Esophagus muscularis mucosa (tissue), 4 donors: ENCODE data around the gene IPO9. TPM values are rescaled to one million over a fixed set of nuclear protein-coding genes. Genes with fewer than 3 reads are reported as not detected.
A peak's percentile ranks its signal among the peaks of the same experiment; 100 is the strongest.
"Not testable (repeated sequence)": the region's sequence is repeated elsewhere in the genome, so short reads cannot be mapped to it uniquely, and the experiment has no call there.

ENCODE experiments used
- DNase-seq: peaks from one replicate; pipeline ENCODE4 v3.0.0-alpha.2; 2017; ENCODE audit errors: extremely low spot score
- H3K27ac ChIP-seq, 4 donors: fragments of 200-600 bp; sonication (generic); replicated peaks in 1 of 4; 1 replicate in 3 of 4; 2 replicates in 1 of 4; pipeline ENCODE4 v1.5.1; 2016 to 2019; ENCODE audit warnings: mild to moderate bottlenecking in 1 of 4
- H3K27me3 ChIP-seq, 4 donors: fragments of 200-600 bp; sonication (generic); one replicate each; pipeline versions ENCODE4 v1.5.1 to v1.6.0; 2016 to 2019
- H3K36me3 ChIP-seq, 4 donors: fragments of 200-600 bp; sonication (generic); one replicate each; pipeline ENCODE4 v1.5.1; 2016 to 2019
- H3K4me1 ChIP-seq, 4 donors: fragments of 200-600 bp; sonication (generic); one replicate each; pipeline ENCODE4 v1.5.1; 2016 to 2019
- H3K4me3 ChIP-seq, 4 donors: fragments of 200-600 bp; sonication (generic); 1 replicate in 2 of 4; 2 replicates in 2 of 4; pipeline ENCODE4 v1.5.1; 2016 to 2019; ENCODE audit warnings: mild to moderate bottlenecking in 4 of 4, moderate library complexity in 1 of 4
- H3K9me3 ChIP-seq, 4 donors: fragments of 200-600 bp; sonication (generic); 1 replicate in 3 of 4; 2 replicates in 1 of 4; pipeline ENCODE4 v1.5.1; 2016 to 2019
- CTCF ChIP-seq, 3 experiments: fragments of 200-600 bp in 2 of 3; fragments of 450-650 bp in 1 of 3; sonication (generic) in 2 of 3; IDR thresholded peaks; one replicate each; pipeline ENCODE4 v1.5.1; 2017 to 2019; ENCODE audit warnings: antibody characterized with exemption in 3 of 3, mild to moderate bottlenecking in 2 of 3, moderate library complexity in 1 of 3
- EP300 ChIP-seq: sonication (generic); formaldehyde crosslinking; IDR thresholded peaks from one replicate; pipeline ENCODE4 v1.6.1; 2017; ENCODE audit warnings: antibody characterized with exemption
- POLR2A ChIP-seq: fragments of 450-650 bp; IDR thresholded peaks from one replicate; pipeline ENCODE4 v1.6.1; 2017; ENCODE audit warnings: antibody characterized with exemption, moderate library complexity, mild to moderate bottlenecking, low read depth
- POLR2AphosphoS5 ChIP-seq, 2 donors: sonication (generic); formaldehyde crosslinking; IDR thresholded peaks; one replicate each; pipeline ENCODE4 v1.6.1; 2017; ENCODE audit warnings: antibody characterized with exemption in 2 of 2
- WGBS: methylation state at CpG from one replicate; pipeline ENCODE4 v1.1.5; 2018; 5-methylcytosine and 5-hydroxymethylcytosine counted together
- intact Hi-C: fragments of 100-400 bp; cut with DNase I; formaldehyde crosslinking; loops from one replicate; pipeline ENCODE4 v1.15.1; 2023
- total RNA-seq, 4 donors: library from RNA; depleted of rRNA; stranded (reverse); fragments of >200 nt; gene quantifications; one replicate each; pipeline versions ENCODE4 v1.1.0 to v1.2.1, GENCODE V29; 2016

IPO9 gene
- total RNA-seq, 4 donors from 2014 or later: 17.4 to 31.8 (median 23.1) TPM

DNA sequence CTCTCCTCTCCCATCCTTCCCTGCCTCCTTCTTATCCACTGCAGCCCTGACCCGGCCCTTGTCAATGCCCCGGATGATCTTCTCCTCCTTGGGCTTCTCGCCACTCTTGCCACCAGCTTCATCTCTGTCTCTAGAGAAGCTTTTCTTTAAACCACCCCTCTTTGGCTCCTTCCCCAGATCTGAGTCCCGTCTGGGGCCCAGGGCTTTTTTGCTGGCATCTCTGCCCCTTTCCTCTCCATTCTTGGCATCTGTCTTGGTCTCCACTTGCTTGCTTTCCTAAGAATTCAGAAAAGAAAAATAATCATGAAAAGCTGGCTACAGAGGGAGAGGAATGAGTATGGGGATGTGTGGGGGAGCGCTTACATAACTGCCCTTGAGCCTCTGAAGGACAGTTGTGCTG is 71.5 kb downstream of the IPO9 start:
- DNase-seq: no peak
- 39% methylated on average over 5 of the region's 5 CpGs for WGBS
- H3K27me3 ChIP-seq: no peaks in the 10 kb centered on the region
- H3K27ac ChIP-seq: peak overlapping the region; percentile 89 to 95 (median 92)
- peaks cover 8 to 41% (median 23%) of the 10 kb centered on the region in 4 donors for H3K36me3 ChIP-seq
- H3K9me3 ChIP-seq: no peaks in the 10 kb centered on the region
- H3K4me3 ChIP-seq: no peak overlapping the region
- intact Hi-C loops: no loop called here
- peaks cover 42 to 99% (median 98%) of the 10 kb centered on the region in 4 donors for H3K4me1 ChIP-seq
- TF ChIP-seq POLR2AphosphoS5 (IDR thresholded peaks at IDR 0.05): peak in 1 of 2 donors; percentile 15
- TF ChIP-seq CTCF (IDR thresholded peaks at IDR 0.05): no peak
- no peak for TF ChIP-seq POLR2A
- no peak for TF ChIP-seq EP300

DNA sequence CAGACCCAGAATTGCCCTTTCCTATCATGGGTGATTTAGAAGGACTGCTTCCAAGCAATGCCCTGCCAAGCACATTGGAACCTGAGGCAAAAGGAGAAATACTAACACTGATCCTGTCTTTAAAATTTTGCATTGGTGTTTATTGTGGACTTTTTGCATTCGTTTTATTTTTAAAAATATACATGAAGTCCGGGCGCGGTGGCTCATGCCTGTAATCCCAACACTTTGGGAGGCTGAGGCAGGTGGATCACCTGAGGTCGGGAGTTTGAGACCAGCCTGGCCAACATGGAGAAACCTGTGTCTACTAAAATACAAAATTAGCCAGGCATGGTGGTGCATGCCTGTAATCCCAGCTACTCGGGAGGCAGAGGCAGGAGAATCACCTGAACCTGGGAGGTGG is 72.1 kb downstream of the IPO9 start:
- WGBS: 70% methylated on average over 6 of the region's 6 CpGs
- H3K4me3 ChIP-seq, DNase-seq, H3K9me3 ChIP-seq, H3K27me3 ChIP-seq, intact Hi-C loops: not testable (repeated sequence)
- H3K36me3 ChIP-seq: peaks cover 8 to 43% (median 25%) of the 10 kb centered on the region in 4 donors
- H3K4me1 ChIP-seq: peaks cover 47 to 99% (median 98%) of the 10 kb centered on the region in 4 donors
- peak overlapping the region; percentile 89 to 95 (median 92) for H3K27ac ChIP-seq

DNA sequence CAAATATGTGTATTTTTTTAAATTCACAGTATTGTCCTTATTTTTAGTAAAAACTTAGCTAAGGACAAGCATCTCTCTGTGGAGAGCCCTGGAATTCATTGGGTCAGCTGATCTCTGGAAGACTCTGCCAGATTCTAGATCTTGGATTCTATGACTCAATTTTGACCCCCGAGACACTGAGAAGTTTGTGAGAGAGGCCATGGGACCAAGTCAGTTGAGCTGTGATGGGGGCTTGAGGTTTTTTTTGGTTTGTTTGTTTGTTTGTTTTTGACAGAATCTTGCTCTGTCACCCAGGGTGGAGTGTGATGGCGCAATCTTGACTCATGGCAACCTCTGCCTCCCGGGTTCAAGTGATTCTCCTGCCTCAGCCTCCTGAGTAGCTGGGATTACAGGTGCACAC is 73.2 kb downstream of the IPO9 start:
- Histone ChIP-seq H3K27me3 (no peaks in the 10 kb centered on the region), H3K27ac (peak overlapping the region; percentile 91 to 95 (median 94)), H3K4me1 (peaks cover 45 to 99% (median 98%) of the 10 kb centered on the region in 4 donors), H3K4me3 (no peak overlapping the region), H3K9me3 (no peaks in the 10 kb centered on the region), H3K36me3 (peaks cover 8 to 38% (median 20%) of the 10 kb centered on the region in 4 donors)
- intact Hi-C loops: no loop called here
- WGBS: 68% methylated on average over 3 of the region's 3 CpGs
- DNase-seq: no peak
- no peak for TF ChIP-seq POLR2A
- TF ChIP-seq POLR2AphosphoS5 (IDR thresholded peaks at IDR 0.05): peak in 1 of 2 donors; percentile 13

- Histone ChIP-seq H3K27ac (peak overlapping the region; percentile 91 to 95 (median 94)), H3K27me3 (no peaks in the 10 kb centered on the region), H3K36me3 (peaks cover 4 to 36% (median 16%) of the 10 kb centered on the region in 4 donors), H3K4me3 (peak overlapping the region in 1 of 4 donors; percentile 1), H3K9me3 (no peaks in the 10 kb centered on the region), H3K4me1 (peaks cover 36 to 99% (median 98%) of the 10 kb centered on the region in 4 donors)
- DNase-seq: no peak
- TF ChIP-seq EP300: no peak
- TF ChIP-seq POLR2AphosphoS5 (IDR thresholded peaks at IDR 0.05): peak; percentile 66 to 81
- intact Hi-C loops: no loop called here
- 63% methylated on average over 5 of the region's 5 CpGs for WGBS
Observed at GRCh38 chr1:201903135-201903534, 74.2 kb downstream of the IPO9 start.

DNA sequence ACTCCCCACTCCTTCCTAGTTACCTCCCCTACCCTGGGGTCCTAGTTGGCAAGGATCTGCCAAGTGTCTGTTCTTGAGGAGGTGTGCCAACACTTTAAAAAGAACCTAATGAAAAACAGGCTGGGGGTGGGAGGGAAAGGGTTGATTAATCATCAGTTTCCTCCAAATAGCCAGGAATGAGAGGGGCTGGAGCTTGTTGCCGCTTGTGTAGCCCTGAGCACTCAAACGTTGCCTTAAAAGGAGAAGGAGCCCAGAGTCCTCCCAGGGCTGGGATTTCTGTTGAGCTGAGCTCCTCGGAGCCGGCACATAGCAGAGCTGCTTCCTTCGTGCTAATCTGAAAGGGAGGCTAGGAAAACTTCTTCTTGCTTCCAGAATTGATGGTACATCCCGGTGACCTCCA is 75.6 kb downstream of the IPO9 start:
- DNase-seq: no peak
- Histone ChIP-seq H3K4me3 (peak overlapping the region in 1 of 4 donors; percentile 28), H3K4me1 (peaks cover 30 to 99% (median 98%) of the 10 kb centered on the region in 4 donors), H3K36me3 (peaks cover 1 to 27% (median 7%) of the 10 kb centered on the region in 4 donors), H3K27ac (peak overlapping the region; percentile 91 to 95 (median 94)), H3K27me3 (no peaks in the 10 kb centered on the region), H3K9me3 (no peaks in the 10 kb centered on the region)
- TF ChIP-seq EP300 (peak; percentile 46), CTCF (IDR thresholded peaks at IDR 0.05) (no peak), POLR2A (no peak), POLR2AphosphoS5 (IDR thresholded peaks at IDR 0.05) (peak; percentile 81 to 86)
- intact Hi-C loops: no loop called here
- 6% methylated on average over 6 of the region's 6 CpGs for WGBS

DNA sequence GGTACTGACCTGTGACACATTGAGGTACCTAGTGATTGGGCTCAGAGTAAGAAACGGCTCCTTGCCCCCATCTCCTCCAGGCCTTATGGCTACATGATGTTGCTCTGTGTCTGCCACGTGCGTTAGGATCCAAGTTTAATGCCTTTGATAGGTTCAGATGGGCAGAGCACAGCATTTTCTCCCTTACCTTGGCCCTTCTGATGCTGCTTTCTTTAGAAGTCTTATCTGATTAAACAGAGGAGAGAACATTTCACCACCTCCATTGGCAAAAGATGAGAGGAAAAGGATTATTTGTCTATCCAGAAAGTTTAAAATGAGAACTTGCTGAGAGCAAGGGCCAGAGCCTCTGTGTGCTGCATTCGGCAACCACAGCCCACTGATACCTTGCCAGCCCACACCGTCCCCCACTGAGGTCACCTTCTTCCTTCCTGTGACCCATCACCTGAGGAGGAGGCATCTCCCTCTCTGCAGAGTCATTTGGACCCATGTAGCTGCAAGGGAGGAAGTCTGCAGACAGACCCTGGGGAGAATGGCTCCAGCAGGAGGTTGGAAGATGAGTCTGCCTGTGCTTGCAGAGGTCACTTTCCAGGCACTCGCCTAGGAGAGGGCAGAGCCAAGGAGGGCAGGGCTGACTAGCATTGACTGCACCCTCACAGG is 76.4 kb downstream of the IPO9 start:
- DNase-seq: no peak
- WGBS: 33% methylated on average over 6 of the region's 6 CpGs
- no peaks in the 10 kb centered on the region for H3K27me3 ChIP-seq
- no peaks in the 10 kb centered on the region for H3K9me3 ChIP-seq
- H3K4me1 ChIP-seq: peaks cover 30 to 99% (median 98%) of the 10 kb centered on the region in 4 donors
- TF ChIP-seq CTCF (IDR thresholded peaks at IDR 0.05) (no peak), POLR2A (no peak), POLR2AphosphoS5 (IDR thresholded peaks at IDR 0.05) (no peak), EP300 (no peak)
- H3K36me3 ChIP-seq: peaks cover 0 to 19% (median 3%) of the 10 kb centered on the region in 4 donors
- intact Hi-C loops: no loop called here
- peak overlapping the region in 1 of 4 donors; percentile 28 for H3K4me3 ChIP-seq
- peak overlapping the region; percentile 91 to 95 (median 94) for H3K27ac ChIP-seq
